H9 (cell line): ENCODE data around the gene CROT. TPM values are rescaled to one million over a fixed set of nuclear protein-coding genes. Genes with fewer than 3 reads are reported as not detected.

Source experiments
- DNase-seq: peaks from one replicate; pipeline ENCODE4 v3.0.0-alpha.2; 2017
- H2AFZ ChIP-seq: one replicate; pipeline ENCODE4 v1.6.1; 2013; ENCODE audit warnings: mild to moderate bottlenecking, low read length, control low read depth, moderate library complexity
- H2AK5ac ChIP-seq: 2 replicates; pipeline ENCODE4 v1.6.1; 2013; ENCODE audit warnings: low read length, control low read depth, mixed read lengths; ENCODE audit not compliant: insufficient read length
- H2BK120ac ChIP-seq: one replicate; pipeline ENCODE4 v1.6.1; 2013; ENCODE audit warnings: low read depth, mild to moderate bottlenecking, low read length, control low read depth, inconsistent platforms; ENCODE audit not compliant: poor library complexity, severe bottlenecking
- H2BK12ac ChIP-seq: 2 replicates; pipeline ENCODE4 v1.6.1; 2013; ENCODE audit warnings: low read length, control low read depth, mixed read lengths, low read depth; ENCODE audit not compliant: insufficient read length
- H2BK15ac ChIP-seq: 2 replicates; pipeline ENCODE4 v1.6.1; 2013; ENCODE audit warnings: low read depth, low read length, control low read depth
- H2BK20ac ChIP-seq: one replicate; pipeline ENCODE4 v1.6.1; 2013; ENCODE audit warnings: low read depth, mild to moderate bottlenecking, low read length, control low read depth, inconsistent platforms; ENCODE audit not compliant: poor library complexity, severe bottlenecking
- H2BK5ac ChIP-seq: 2 replicates; pipeline ENCODE4 v1.6.1; 2013; ENCODE audit warnings: low read length, control low read depth, mixed read lengths; ENCODE audit not compliant: insufficient read length
- H3K14ac ChIP-seq: 2 replicates; pipeline ENCODE4 v1.6.1; 2013; ENCODE audit warnings: low read length, control low read depth; ENCODE audit not compliant: insufficient read depth
- H3K18ac ChIP-seq: 2 replicates; pipeline ENCODE4 v1.6.1; 2013; ENCODE audit warnings: low read depth, mild to moderate bottlenecking, mixed read lengths, low read length, control low read depth; ENCODE audit not compliant: insufficient read length
- H3K23ac ChIP-seq: 2 replicates; pipeline ENCODE4 v1.6.1; 2013; ENCODE audit warnings: low read length, control low read depth, mixed read lengths, low read depth; ENCODE audit not compliant: insufficient read length
- H3K23me2 ChIP-seq: 2 replicates; pipeline ENCODE4 v1.6.1; 2013; ENCODE audit warnings: low read depth, mild to moderate bottlenecking, mixed read lengths, low read length, control low read depth; ENCODE audit not compliant: insufficient read length, poor library complexity, severe bottlenecking
- H3K27ac ChIP-seq: 2 replicates; pipeline ENCODE4 v1.5.1; 2013; ENCODE audit warnings: low read length, control low read depth, mixed read lengths, low read depth; ENCODE audit not compliant: insufficient read length
- H3K27me3 ChIP-seq: 2 replicates; pipeline ENCODE4 v1.6.1; 2013; ENCODE audit warnings: low read length, control low read depth, inconsistent platforms; ENCODE audit not compliant: insufficient read depth
- H3K4ac ChIP-seq: 2 replicates; pipeline ENCODE4 v1.6.1; 2013; ENCODE audit warnings: low read depth, mild to moderate bottlenecking, control low read depth, inconsistent platforms, low read length, moderate library complexity
- H3K4me1 ChIP-seq: 2 replicates; pipeline ENCODE4 v1.6.1; 2013; ENCODE audit warnings: low read length, control low read depth, inconsistent platforms; ENCODE audit not compliant: insufficient read depth
- H3K4me2 ChIP-seq: 2 replicates; pipeline ENCODE4 v1.6.1; 2013; ENCODE audit warnings: low read length, control low read depth, mixed read lengths; ENCODE audit not compliant: insufficient read length, insufficient read depth
- H3K56ac ChIP-seq: 2 replicates; pipeline ENCODE4 v1.6.1; 2013; ENCODE audit warnings: low read depth, mild to moderate bottlenecking, mixed read lengths, low read length, control low read depth; ENCODE audit not compliant: insufficient read length
- H3K79me1 ChIP-seq: 2 replicates; pipeline ENCODE4 v1.6.1; 2013; ENCODE audit warnings: low read depth, mild to moderate bottlenecking, moderate library complexity, low read length, control low read depth, inconsistent platforms; ENCODE audit not compliant: insufficient read depth, poor library complexity, severe bottlenecking
- H3K79me2 ChIP-seq: 2 replicates; pipeline ENCODE4 v1.6.1; 2013; ENCODE audit warnings: low read length, control low read depth, inconsistent platforms; ENCODE audit not compliant: insufficient read depth
- H3K9ac ChIP-seq: 2 replicates; pipeline ENCODE4 v1.6.1; 2013; ENCODE audit warnings: low read length, control low read depth, mixed read lengths; ENCODE audit not compliant: insufficient read length; ENCODE audit errors: extremely low read depth
- H3K9me3 ChIP-seq: one replicate; pipeline ENCODE4 v1.6.1; 2013; ENCODE audit warnings: low read depth, low read length, inconsistent platforms; ENCODE audit not compliant: control insufficient read depth
- H3T11ph ChIP-seq: one replicate; pipeline ENCODE4 v1.6.1; 2013; ENCODE audit warnings: mild to moderate bottlenecking, low read length, control low read depth, inconsistent platforms
- H4K20me1 ChIP-seq: one replicate; pipeline ENCODE4 v1.6.1; 2013; ENCODE audit not compliant: control insufficient read depth, insufficient read length, insufficient read depth
- H4K5ac ChIP-seq: 2 replicates; pipeline ENCODE4 v1.6.1; 2013; ENCODE audit warnings: low read depth, mild to moderate bottlenecking, mixed read lengths, low read length, control low read depth; ENCODE audit not compliant: insufficient read length
- H4K8ac ChIP-seq: replicated peaks from 2 replicates; pipeline ENCODE4 v1.6.1; 2013; ENCODE audit warnings: low read length, control low read depth, mixed read lengths, low read depth; ENCODE audit not compliant: insufficient read length
- H4K91ac ChIP-seq: 2 replicates; pipeline ENCODE4 v1.6.1; 2013; ENCODE audit warnings: low read depth, mild to moderate bottlenecking, moderate library complexity, mixed read lengths, low read length, control low read depth; ENCODE audit not compliant: insufficient read length
- H3K27ac Mint-ChIP-seq, 3 experiments: 2 replicates in 2 of 3; 3 replicates in 1 of 3; pipeline ENCODE4 v1.8.0; 2020 to 2021; ENCODE audit warnings: mixed read lengths in 3 of 3, mild to moderate bottlenecking in 1 of 3, moderate library complexity in 1 of 3
- H3K27me3 Mint-ChIP-seq: 2 replicates; pipeline ENCODE4 v1.8.0; 2021; ENCODE audit warnings: low read depth, mild to moderate bottlenecking, moderate library complexity, mixed read lengths
- H3K36me3 Mint-ChIP-seq, 3 experiments: 2 replicates in 2 of 3; 3 replicates in 1 of 3; pipeline ENCODE4 v1.8.0; 2020 to 2021; ENCODE audit warnings: low read depth in 3 of 3, mixed read lengths in 3 of 3; ENCODE audit not compliant: insufficient read depth in 1 of 3
- H3K4me1 Mint-ChIP-seq, 2 experiments: 2 replicates each; pipeline ENCODE4 v1.8.0; 2020; ENCODE audit warnings: mixed read lengths in 2 of 2
- H3K4me3 Mint-ChIP-seq, 2 experiments: 2 replicates in 1 of 2; 3 replicates in 1 of 2; pipeline ENCODE4 v1.8.0; 2020 to 2021; ENCODE audit warnings: mild to moderate bottlenecking in 2 of 2, mixed read lengths in 2 of 2, moderate library complexity in 1 of 2
- H3K9me3 Mint-ChIP-seq, 2 experiments: 2 replicates in 1 of 2; 3 replicates in 1 of 2; pipeline ENCODE4 v1.8.0; 2020; ENCODE audit warnings: mild to moderate bottlenecking in 2 of 2, mixed read lengths in 2 of 2, moderate library complexity in 1 of 2
- CTCF ChIP-seq: fragments of 200-600 bp; sonication (generic); conservative IDR thresholded peaks from 3 replicates; pipeline ENCODE4 v1.8.0; 2021; ENCODE audit warnings: antibody characterized with exemption, mild to moderate bottlenecking
- WGBS: extraction: QIAGEN DNeasy Blood & Tissue Kit; methylation state at CpG from one replicate; pipeline ENCODE4 v1.1.7; 2013; ENCODE audit warnings: missing lambda C conversion rate, low lambda C conversion rate, mixed read lengths; ENCODE audit not compliant: insufficient read length; ENCODE audit errors: extremely low coverage; 5-methylcytosine and 5-hydroxymethylcytosine counted together
- total RNA-seq: library from RNA; stranded (reverse); gene quantifications from 2 replicates; pipeline ENCODE4 v1.2.1, GENCODE V29; 2021

Gene CROT
- total RNA-seq, 1 experiment from 2014 or later = 6.0 TPM

DNA sequence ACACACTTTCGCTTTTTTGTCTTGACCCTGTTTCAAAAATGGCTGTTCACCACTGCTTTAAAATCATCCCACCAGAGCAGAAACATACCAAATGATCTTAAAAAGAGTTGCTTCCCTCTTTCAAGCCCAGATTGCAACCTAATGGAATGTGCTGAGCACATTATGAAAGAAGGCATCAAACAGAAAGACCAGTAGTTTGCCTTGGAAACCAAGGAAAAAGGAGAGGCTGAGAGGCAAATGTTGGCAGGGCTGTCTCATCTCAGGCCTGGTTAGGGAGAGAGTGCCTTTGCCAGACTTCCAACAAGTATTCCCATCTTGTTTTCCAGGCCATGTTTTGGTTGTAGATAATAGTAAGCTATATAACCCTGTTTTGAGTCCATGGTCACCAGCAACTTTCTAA lies 65.7 kb downstream of the CROT start:
- Histone ChIP-seq H3T11ph (no peak overlapping the region), H2BK15ac (no peak overlapping the region), H4K20me1 (no peaks in the 10 kb centered on the region), H3K27ac (no peak overlapping the region), H3K9ac (no peak overlapping the region), H4K5ac (no peak overlapping the region), H4K8ac (no peak overlapping the region), H3K23ac (no peak overlapping the region), H3K18ac (no peak overlapping the region), H2BK20ac (no peak overlapping the region), H3K27me3 (no peaks in the 10 kb centered on the region), H2BK12ac (no peak overlapping the region), H3K23me2 (no peaks in the 10 kb centered on the region), H3K79me2 (no peaks in the 10 kb centered on the region), H3K9me3 (no peaks in the 10 kb centered on the region), H3K79me1 (no peaks in the 10 kb centered on the region), H3K14ac (no peak overlapping the region), H2BK5ac (no peak overlapping the region), H2BK120ac (no peak overlapping the region), H2AK5ac (no peak overlapping the region), H2AFZ (no peak overlapping the region), H4K91ac (no peak overlapping the region), H3K4ac (no peak overlapping the region), H3K4me1 (no peaks in the 10 kb centered on the region), H3K4me2 (no peak overlapping the region), H3K56ac (no peak overlapping the region)
- TF ChIP-seq CTCF = no peak
- no peaks in the 10 kb centered on the region for H3K9me3 Mint-ChIP-seq
- H3K27ac Mint-ChIP-seq = no peak overlapping the region; a peak in 1 of 7 replicates
- no peaks in the 10 kb centered on the region for H3K27me3 Mint-ChIP-seq
- no CpG with 5 or more reads among the region's 1 CpG for WGBS
- H3K4me1 Mint-ChIP-seq = no peaks in the 10 kb centered on the region
- H3K36me3 Mint-ChIP-seq = no peaks in the 10 kb centered on the region
- no peak for DNase-seq
- no peak overlapping the region for H3K4me3 Mint-ChIP-seq
